ENCODE measurements around the gene NRCAM.

DNA sequence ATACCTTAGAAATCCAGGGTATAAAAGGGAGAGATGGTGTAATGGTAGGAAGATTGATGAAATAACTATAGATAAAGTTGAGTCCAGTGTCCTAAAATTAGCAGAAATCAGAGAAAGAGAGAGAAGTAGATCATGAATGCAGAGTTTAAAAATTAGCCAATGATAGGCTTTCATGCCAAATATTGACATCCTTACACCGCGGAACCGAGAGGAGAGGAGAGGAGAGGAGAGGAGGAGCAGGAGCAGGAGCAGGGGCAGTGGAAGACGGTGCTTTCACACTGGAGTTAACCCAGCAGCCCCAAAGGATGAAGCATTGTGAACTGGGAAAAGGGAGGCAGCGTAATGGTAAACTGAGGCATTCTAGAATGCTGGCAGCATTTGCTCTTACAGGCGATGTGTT lies 291.9 kb downstream of the NRCAM start:
- no peak for TF ChIP-seq POLR2AphosphoS5 (IDR thresholded peaks at IDR 0.05; ENCODE audit: low read depth, low read length)
- TF ChIP-seq POLR2A (IDR thresholded peaks at IDR 0.05; ENCODE audit: low read depth, low read length), result no peak
- no peak for TF ChIP-seq PAX5 (IDR thresholded peaks at IDR 0.05; ENCODE audit: insufficient read depth, low read length, severe bottlenecking)
- no peak for TF ChIP-seq TAF1 (IDR thresholded peaks at IDR 0.05; ENCODE audit: low read depth, low read length)
- no peak for TF ChIP-seq SPI1 (IDR thresholded peaks at IDR 0.05; ENCODE audit: low read depth, low read length)

Measured in GM12891 (cell line).